H1 (cell line): ENCODE results near the gene MIPEP.

ENCODE experiments used
- BRCA1 ChIP-seq: IDR thresholded peaks from 2 replicates; pipeline ENCODE4 v1.6.1; 2012; ENCODE audit warnings: low read depth, low read length, improper control_type of control experiment
- CTCF ChIP-seq, 3 experiments: IDR thresholded peaks; 1 replicate in 2 of 3; 2 replicates in 1 of 3; pipeline versions ENCODE4 v1.5.1 to v1.6.1; 2011; ENCODE audit warnings: low read length in 3 of 3, mild to moderate bottlenecking in 3 of 3, inconsistent platforms in 2 of 3, low read depth in 1 of 3, moderate library complexity in 1 of 3; ENCODE audit not compliant: insufficient read depth in 1 of 3; ENCODE audit errors: control extremely low read depth in 1 of 3
- EGR1 ChIP-seq: IDR thresholded peaks from 2 replicates; pipeline ENCODE4 v1.6.1; 2011; ENCODE audit warnings: low read depth, low read length, borderline replicate concordance
- EP300 ChIP-seq, 2 experiments: IDR thresholded peaks; 1 replicate in 1 of 2; 2 replicates in 1 of 2; pipeline ENCODE4 v1.6.1; 2011 to 2012; ENCODE audit warnings: low read depth in 2 of 2, low read length in 2 of 2, mild to moderate bottlenecking in 2 of 2, borderline replicate concordance in 1 of 2, inconsistent platforms in 1 of 2, moderate library complexity in 1 of 2
- JUND ChIP-seq: IDR thresholded peaks from 2 replicates; pipeline ENCODE4 v1.6.1; 2011; ENCODE audit warnings: mild to moderate bottlenecking, improper control_type of control experiment, low read length
- KDM5A ChIP-seq: fragments of 200-600 bp; IDR thresholded peaks from 2 replicates; pipeline ENCODE4 v1.7.1; 2012; ENCODE audit warnings: mild to moderate bottlenecking, low read length, inconsistent platforms, mixed read lengths
- MAFK ChIP-seq: IDR thresholded peaks from 2 replicates; pipeline ENCODE4 v1.6.1; 2012; ENCODE audit warnings: low read depth, mild to moderate bottlenecking, improper control_type of control experiment, low read length
- POLR2AphosphoS5 ChIP-seq: IDR thresholded peaks from 2 replicates; pipeline ENCODE4 v1.6.1; 2011; ENCODE audit warnings: low read depth, low read length
- RXRA ChIP-seq: IDR thresholded peaks from 2 replicates; pipeline ENCODE4 v1.6.1; 2011; ENCODE audit warnings: low read depth, mild to moderate bottlenecking, low read length, moderate library complexity; ENCODE audit not compliant: insufficient read depth

DNA sequence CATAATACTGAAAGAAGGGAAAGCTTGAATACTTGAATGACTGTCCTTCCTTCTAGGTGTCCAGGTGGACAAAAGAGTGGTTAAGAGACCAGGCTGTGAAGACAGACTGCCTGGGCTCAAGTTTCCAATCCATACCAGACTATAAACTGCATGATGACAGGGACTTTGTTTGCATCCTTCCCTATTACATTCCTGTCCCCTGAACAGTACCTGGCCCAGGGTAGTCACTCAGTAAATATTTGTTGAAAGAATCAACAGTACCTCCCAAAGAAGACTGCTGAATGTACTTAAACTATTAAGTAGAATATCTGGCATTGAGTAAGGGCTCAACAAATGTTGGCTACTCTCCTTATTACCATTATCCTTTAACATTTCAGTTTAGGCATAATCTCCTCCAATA lies 29.7 kb downstream of the MIPEP start:
- no peak for TF ChIP-seq POLR2AphosphoS5
- no peak for TF ChIP-seq RXRA
- no peak for TF ChIP-seq JUND
- TF ChIP-seq BRCA1 = no peak
- no peak for TF ChIP-seq CTCF (IDR thresholded peaks at IDR 0.05; ENCODE audit: control extremely low read depth in 1 of 3, insufficient read depth in 1 of 3, low read depth in 1 of 3, low read length in 3 of 3)
- no peak for TF ChIP-seq MAFK
- no peak for TF ChIP-seq EP300 (IDR thresholded peaks at IDR 0.05; ENCODE audit: borderline replicate concordance in 1 of 2, low read depth in 2 of 2, low read length in 2 of 2)
- no peak for TF ChIP-seq KDM5A
- no peak for TF ChIP-seq EGR1
